Activated gamma-delta T cell treated with Interleukin-2 at 50 U/mL for 16 hours (primary cell): ENCODE measurements around the gene BORCS8.
A peak's percentile ranks its signal among the peaks of the same experiment; 100 is the strongest.
"Not testable (repeated sequence)": the region's sequence is repeated elsewhere in the genome, so short reads cannot be mapped to it uniquely, and the experiment has no call there.

Source experiments
- DNase-seq: peaks from one replicate; pipeline ENCODE4 v3.0.0-alpha.2; 2020

BORCS8 gene

DNA sequence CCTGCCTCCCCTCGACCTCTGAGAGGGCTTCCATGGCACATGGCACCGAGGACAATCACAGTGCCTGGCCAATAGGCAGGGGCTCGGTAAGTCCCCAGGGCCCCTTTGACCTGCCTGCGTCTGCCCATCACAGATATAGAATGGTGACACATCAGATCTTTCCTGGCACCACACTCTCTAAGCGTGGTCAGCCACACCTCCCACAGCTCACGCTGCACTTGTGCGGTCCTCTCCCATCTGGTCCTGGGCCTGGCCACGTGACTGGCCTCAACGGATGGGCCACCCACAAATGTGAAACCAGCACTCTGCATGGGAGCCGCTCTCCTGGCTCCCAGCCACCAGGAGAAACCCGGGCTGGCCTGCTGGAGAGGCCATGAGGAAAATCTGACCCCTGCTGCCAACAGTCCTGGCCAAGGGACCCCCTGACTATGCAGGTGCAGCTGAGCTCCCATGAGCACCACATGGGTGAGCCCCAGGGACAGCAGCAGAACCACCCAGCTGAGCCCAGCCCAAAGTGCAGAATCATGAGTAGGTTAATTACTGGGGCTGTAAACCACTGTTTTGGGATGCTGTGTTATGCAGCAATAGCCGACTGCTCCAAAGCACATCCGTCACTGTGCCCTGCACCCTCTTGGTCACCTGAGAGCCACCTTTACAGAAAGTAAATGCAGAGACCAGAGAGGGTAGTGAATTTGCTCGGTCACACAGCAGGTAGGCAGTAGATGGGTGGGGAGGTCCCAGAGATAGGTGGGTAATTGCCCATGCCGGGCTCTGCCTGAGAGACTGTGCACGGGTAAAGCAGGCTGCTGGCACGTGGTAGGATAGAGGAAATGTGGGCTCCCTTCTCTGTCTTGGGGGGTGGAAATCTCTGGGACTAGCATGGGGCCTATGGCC is 12.2 kb downstream of the BORCS8 start:
- DNase-seq = no peak

DNA sequence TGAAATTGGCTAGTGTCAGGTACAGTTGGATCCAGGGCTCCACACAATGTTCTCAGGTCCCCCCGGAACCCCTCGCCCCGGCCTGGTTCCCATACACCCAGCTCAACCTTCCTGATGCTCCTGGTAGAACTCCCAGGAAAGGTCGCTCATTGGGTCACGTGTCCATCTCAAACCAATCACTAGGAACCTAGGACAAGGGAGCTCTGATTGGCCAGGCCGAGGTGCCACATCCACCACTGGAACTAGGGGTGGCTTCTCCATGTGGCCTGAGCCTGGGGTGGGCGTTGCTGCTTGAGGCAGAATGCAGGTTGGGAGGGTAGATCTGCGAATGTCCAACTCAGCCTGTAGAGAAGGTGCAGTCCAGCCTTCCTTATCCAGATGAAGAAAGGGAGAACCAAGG is 15.0 kb downstream of the BORCS8 start:
- no peak for DNase-seq

DNA sequence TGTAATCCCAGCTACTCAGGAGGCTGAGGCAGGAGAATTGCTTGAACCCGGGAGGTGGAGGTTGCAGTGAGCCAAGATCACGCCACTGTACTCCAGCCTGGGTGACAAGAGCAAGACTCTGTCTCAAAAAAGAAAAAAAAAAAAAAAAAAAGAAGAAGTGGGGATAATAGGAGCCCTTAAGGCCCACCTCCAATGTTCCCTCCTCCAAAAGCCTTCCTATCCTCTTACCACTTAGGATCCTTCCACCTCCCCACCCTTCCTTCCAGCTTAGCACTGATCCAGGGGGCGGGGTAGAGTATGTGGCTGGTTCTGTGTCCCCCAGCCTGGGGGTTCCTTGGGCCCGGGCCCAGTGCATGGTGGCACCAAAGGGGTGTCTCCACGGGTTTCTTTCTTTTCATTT is 18.7 kb downstream of the BORCS8 start:
- not testable (repeated sequence) for DNase-seq

DNA sequence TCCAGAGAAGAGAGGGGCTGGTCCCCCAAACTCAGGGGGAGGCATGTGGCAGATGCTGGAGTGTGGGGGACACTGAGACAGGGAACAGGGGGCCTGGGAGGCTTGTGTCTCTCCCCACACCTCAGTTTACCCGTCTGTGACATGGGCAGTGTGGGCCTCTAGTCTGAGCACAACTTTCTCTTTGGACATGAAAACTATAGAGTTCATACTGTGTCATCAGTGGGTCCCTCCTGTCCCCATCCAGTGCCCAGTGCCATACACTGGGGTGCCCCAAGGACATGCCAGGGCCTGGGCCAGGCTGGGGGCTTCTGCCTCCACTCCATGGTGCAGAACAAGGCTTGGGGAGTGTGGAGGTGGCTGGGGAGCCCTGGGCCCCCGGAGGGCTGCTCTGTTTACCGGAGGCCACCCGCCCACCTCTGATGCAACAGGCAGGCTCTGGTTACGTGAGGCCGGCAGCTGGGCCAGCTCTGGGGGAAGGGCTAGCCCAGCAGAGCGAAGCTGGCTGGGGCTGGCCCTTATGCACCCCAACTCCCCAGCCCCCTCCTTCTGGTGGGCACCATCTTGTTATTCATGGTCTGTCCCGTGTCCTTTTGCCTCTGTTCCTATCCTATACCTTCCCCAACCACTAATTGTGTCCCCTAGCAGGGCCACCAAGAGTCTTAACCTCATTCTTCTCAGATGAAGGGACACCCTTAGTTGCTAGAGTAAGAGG is 20.0 kb downstream of the BORCS8 start:
- no peak for DNase-seq

DNA sequence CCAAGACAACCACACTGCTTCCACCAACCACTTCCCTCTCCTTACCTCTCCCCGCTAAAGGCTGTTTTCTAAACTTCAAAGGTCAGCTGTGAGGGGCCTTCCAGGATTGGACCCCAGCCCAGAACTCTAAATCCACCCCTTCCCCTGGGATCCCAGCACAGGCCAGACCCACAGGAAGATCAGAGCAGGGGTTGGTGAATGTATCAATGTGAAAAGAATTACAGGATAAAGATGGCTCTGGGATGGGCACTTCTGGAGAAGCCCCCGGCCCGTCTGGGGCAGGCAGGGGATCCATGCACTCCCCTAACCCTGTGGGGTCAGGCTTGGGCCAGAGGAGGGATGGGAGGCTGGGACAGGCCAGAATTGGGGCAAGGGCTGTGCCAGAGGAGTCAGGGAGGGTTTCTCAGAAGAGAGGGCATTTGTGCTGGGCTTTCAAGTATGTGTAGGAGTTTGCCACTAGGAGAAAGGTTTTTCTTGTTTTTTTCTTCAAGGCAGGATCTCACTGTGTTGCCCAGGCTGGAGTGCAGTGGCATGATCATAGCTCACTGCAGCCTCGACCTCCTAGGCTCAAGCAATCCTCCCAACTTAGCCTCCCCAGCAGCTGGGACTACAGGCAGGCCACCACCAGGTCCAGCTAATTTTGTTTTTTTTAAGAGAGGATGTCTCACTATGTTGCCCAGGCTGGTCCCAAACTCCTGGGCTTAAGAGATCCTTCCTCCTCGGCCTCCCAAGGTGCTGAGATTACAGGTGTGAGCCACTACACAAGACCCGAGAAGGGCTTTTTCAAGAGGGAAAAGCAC is 20.9 kb downstream of the BORCS8 start:
- DNase-seq = no peak

DNA sequence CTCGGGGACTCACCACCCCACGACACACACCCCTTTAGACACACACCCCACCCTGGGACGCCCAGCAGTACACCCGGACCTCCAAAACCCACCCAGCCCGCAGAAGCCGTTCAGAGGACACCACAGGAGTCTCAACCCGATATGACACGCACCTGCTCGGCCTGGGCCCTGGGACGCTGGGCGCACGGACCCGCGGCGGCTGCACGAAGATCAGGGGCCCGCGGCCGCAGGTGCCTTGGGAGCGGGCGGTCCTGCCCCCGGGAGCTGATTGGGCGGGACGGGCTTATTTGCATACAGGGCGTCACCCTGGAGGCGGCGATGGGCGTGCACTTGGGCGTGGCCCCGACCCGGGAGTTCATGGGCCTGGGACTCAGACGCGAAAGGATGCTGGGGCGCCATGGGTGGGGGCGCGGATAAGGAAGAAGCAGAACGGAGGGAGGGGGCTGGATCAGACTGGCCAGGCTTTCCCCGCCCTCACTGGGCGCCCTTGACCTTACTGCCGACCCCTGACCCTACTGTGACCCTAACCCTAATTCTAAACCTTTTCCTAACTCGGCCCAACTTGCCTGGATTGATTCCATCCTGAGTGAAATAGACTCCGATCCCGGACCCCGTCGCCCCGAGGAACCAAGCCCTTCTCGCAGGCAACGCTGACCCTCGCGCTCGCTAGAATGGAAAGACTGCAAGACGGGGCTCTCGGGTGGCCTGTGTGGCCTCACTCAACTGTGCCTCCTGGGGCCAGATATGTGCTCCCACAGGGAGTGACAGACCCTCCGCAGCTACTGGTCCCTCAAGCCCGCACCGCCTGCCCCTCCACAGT is 21.7 kb downstream of the BORCS8 start, which contains the start of gene MEF2B:
Gene MEF2B (minus strand): TSS at position 211 of the 820 bp plus-strand sequence. CDS start 19,528 bp downstream, outside the sequence.
- peak; percentile 66 for DNase-seq

DNA sequence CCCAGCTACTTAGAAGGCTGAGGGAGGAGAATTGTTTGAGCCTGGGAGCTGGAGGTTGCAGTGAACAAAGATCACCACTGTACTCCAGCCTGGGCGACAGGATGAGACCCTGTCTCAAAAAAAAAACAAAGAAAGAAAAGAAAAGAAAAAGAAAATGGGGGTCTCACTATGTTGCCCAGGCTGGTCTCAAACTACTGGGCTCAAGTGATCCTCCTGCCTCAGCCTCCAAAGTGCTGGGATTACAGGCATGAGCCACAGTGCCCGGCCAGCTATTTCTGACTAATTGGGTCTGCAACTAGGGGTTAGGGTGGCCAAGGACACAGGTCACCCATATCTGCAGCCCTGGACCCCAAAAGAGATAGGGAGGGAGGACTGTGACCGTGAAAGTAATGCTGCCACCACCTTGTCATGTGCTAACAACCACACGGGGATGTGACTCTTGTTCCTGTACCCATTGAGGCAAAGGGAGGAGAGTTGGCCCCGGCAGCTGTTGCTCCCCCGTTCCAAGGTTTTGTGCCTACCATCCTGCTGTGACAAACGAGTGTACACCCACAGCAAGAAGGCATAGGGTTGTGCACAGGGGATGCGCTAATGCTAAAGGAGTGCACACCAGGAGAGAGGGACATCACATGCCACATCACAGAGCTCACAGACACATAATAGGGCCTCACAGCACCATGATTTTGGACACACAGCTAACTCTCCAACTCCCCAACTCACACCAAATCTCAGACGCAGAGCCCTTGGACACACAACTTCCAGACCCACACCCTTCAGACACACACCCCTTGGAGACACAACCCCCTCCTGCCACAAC is 22.5 kb downstream of the BORCS8 start:
- no peak for DNase-seq

DNA sequence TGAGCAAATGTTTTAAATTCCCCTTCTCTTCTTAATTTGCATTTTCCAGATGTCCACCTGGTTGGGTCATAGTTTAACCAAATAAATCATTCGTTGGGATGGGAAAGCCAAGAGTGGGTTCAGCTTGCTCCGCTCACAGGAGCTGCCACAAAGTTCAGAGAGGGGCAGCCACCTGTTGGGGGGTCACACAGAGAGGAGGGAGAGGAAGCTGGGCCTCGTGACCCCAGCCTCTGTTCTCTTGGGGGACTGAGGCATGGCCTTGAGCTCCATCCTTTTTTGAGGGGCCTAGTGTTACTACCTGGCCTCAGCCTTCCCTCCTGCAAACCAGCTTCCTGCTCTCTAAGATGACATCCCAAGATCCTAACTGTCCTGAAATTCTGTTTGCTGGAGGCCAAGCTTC is 24.3 kb downstream of the BORCS8 start:
- no peak for DNase-seq

DNA sequence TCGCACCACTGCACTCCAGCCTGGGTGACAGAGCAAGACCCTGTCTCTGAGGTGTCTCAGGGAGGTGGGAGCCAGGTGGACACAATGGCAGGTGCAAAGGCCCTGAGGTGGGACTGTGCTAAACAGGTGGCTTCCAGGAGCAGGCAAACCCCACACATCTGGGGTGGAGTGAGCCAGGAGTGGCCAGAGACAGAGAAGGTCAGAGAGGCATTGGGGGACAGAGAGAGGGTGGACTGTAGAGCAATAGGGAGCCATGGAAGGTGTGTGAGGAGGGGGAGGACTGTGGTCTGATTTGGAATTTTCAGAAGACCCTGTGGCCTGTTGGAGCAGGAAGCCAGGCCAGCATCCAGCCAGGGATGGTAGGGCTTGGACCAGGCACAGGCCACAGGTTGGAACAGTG is 26.6 kb downstream of the BORCS8 start:
- DNase-seq = no peak

DNA sequence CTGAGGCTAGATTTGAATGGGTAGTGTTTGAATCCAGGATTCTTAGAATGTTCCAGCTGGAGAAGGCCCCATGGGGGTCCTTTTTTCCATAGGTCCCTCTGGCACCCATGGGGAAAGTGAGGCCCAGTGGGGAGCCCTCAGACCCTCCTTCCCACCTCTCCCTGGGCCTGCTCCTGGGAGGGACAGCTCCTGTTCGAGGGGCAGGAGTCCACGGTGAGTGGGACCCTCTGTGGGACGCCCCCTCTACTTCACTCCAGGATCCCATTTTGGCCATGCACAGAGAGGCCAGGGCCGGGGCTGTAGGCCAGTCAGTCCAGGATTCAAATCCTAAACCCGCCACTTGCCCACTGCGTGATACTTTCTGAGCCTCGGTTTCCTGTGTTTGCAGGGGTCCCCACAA is 29.5 kb downstream of the BORCS8 start:
- DNase-seq = no peak

DNA sequence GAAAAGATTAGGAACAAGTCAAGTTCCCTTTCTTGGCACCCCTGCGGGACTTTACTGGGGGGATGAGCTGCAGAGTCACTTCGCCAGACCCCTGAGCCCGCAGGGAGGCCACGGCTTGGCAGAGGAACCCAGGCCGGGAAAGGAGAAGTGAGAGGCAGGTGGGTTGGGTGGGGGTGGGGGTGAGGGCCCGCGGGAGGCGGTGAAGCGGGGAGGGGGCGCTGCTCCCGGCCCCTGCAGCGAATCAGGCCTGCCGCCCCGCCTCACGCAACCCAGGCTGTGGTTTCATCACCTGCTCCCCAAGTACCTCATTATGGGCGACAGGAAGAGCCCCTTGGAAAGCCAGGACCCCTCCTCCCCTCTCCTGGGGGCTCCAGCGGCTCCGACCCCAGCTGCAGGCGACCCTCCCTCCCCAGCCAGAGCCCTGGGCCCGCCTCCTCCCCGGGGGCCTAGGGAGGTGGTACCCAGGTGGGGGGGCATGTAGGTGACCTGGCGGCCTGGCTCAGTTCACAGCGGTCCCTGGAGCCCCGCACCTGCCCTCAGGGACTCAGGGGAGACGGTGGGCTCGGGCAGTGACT is 31.4 kb downstream of the BORCS8 start:
- DNase-seq = no peak

DNA sequence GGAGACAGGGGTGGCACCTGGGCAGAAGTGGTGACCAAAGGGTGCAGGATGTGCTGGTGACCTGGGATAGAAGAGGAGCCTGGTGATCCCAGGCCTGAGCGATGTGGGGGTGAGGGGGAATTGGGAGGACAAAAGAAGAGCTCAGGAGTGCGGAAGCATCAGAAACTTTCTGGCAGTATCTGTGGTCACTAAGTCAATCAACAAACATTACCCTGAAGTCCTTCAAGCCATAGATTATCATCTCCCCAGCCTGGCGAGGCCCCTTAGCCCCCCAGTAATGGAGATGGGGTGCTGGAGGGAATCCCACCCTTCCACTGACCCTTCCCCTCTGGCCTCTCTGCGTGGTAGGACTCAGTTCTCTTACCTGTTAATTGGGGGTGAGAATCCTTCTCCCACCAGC is 32.4 kb downstream of the BORCS8 start:
- no peak for DNase-seq

DNA sequence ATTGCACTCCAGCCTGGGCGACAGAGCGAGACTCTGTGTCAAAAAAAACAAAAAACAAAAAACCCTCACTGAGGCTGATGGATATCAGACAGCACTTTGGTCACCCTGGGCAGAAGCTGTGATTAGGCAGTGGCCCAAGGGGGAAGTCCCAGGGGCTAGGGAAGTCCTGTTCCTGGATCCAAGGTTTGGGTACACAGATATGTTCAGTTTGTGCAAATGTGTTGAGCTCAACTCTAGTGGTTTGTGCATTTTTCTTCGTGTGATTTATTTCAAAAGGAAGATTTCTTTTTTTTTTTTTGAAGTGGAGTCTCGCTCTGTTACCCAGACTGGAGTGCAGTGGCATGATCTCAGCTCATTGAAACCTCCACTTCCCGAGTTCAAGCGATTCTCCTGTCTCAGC is 34.1 kb downstream of the BORCS8 start:
- no peak for DNase-seq

DNA sequence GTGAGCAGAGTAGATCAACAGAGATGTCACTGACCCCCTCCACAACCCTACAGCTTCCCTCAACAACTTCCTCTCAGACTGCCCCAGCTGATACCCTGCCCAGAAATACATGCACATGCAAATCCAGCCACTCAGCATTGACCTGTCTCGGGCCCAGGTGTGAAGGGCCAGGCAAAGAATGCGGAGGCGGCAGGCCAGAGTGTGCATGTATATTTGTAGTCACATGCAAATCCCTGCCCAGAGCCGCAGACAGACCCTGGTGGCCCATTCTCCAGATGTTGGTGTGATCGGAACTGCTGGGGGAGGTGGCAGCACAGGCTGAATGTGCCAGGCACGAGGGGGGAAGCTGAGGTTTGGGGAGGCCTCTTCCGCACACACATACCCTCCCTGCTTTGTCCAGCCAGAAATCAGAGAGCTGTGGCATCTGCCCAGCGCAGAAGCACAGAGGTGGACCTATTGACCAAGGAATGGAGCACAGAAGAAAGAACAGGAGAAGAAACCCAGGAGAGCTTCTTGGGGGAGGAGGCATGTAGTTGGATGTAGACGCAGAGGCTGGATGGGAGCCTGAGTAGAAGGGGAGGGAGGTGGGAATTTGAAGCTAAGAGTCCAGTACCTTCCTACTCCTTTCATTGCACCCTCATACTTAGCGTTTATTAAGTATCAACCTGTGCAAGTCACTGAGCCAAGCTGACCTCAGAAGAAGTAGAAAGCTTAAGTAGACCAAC is 36.3 kb downstream of the BORCS8 start:
- no peak for DNase-seq

DNA sequence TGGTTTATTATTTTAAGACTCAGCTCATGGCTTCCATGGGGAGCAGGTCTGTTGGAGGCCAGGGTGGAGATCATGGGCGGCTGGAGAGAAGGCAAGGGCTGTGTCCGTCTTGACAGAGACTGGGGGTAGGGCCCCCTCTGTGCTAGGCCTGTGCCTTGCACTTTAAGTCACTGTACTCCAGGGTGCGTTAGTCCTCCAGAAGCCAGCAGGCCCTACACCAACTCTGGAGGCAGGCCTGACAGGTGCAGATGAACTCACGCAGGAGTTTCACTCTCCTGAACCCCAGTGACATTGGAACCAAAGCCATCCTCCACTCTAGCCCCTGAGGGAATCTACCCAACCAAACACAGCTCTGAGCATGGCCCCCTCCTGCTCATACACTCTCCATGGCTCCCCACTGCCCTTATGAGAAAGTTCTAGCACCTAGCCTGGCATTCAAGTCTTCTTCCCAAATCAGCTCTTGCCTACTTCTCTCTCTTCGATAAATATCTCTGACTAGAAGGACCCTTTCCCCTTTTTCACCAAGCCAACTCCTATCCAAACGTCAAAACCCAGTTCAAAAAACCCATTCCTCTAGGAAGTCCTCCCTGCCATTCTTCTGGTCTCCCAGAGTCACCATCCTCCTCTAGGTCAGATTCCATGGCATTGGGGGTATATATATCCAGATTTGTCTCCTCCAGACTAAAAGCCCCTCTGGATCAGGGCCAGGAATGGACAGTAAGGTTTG is 37.0 kb downstream of the BORCS8 start:
- no peak for DNase-seq

DNA sequence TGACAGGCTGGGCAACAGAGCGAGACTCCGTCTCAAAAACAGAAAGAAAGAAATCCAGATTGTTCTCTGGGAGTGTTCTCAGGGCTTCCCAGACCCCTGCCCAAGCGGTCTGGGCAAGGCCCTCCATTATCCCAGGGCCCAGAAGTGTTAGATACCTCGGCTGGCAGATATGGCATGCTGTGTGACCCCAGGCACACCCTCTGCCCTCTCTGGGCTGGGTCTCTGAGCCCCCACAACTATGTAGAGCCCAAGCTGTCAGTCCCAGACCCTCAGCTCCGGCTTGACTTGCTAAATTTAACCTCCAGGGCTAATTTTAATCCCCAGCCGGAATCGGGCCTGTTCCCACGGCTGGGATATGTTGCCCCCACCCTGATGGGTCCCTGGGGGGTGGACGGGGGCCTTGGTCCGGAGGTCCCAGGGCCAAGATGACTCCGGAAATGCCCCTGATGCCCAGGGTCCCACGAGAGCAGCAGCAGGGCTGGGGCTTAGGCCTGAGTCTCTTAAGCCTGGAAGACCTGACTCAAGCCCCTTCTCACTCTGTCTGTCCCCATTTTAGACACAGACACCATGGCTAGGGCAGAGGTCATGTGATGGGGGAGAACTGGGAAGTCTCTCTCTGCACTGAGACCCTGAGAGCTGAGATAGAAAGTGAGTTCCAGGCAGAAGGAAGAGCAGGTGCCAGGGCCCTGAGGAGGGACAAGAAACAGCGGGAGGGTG is 39.1 kb downstream of the BORCS8 start:
- DNase-seq = no peak

DNA sequence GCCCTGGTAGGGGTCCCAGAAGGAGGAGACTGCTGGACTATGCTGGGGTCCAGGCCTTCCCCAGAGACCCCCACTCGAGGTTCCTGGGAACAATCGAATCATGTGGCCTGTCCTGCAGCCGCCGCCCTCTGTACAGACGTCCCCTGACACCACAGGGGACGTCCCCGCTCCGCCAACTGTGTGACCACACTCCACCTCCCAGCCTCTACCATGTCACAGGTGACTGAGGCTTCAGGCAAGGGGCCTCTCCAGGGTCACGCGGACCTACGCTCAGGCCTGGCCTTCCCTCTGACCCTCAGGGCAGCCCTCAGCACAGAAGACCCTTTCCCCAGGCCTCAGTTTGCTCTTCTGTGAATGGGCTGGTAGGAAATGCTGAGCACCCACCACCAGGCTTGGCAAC is 40.5 kb downstream of the BORCS8 start:
- DNase-seq = no peak

DNA sequence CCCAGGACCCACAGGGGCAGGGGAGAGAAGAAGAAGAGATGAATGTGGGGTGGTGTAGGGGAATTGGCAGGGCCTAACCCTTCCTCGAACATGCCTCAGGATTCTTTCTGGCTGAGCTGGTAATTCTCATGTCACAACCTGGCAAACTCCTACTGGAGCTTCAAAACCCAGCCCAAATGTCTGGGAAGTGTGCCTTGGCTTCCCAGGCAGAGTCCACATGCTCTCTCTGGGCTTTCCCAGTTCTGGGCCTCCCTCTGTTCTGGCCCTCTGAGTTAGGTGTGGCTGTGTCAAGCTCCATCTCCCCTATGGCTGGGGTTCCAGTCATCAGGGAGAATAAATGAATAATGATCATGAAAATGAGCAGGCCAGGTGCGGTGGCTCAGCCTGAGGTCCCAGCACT is 42.5 kb downstream of the BORCS8 start:
- no peak for DNase-seq

DNA sequence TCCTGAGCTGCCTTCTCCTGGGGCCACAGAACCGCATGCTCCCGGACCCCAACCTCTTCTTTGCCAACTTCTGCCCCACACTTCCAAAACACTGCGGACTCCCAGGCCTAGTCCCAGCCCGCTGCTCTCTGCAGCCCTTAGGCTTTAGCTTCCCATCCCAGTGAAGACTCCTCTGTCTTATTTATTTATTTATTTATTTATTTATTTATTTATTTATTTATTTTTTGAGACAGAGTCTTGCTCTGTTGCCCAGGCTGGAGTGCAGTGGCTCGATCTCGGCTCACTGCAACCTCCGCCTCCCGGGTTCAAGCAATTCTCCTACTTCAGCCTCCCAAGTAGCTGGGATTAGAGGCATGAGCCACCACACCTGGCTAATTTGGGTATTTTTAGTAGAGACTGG is 43.4 kb downstream of the BORCS8 start:
- DNase-seq = not testable (repeated sequence)
